HepG2 (cell line): Measurements from ENCODE around the gene TMEM256. TPM values are rescaled to one million over a fixed set of nuclear protein-coding genes. Genes with fewer than 3 reads are reported as not detected.
A peak's percentile ranks its signal among the peaks of the same experiment; 100 is the strongest.

Experiments used
- BRF2 ChIP-seq: sonication (generic); formaldehyde crosslinking; IDR thresholded peaks from 2 replicates; pipeline ENCODE4 v1.8.1; 2022; ENCODE audit warnings: mild to moderate bottlenecking, missing genetic modification reagents
- GPBP1L1 ChIP-seq: sonication (generic); formaldehyde crosslinking; IDR thresholded peaks from 2 replicates; pipeline ENCODE4 v1.5.0; 2020; ENCODE audit warnings: mild to moderate bottlenecking, missing genetic modification reagents
- NFYC ChIP-seq: IDR thresholded peaks from 2 replicates; pipeline ENCODE4 v1.6.1; 2016; ENCODE audit warnings: missing genetic modification reagents, missing compliant biosample characterization
- NPAS2 ChIP-seq: sonication (generic); formaldehyde crosslinking; IDR thresholded peaks from 2 replicates; pipeline ENCODE4 v1.8.0; 2022; ENCODE audit warnings: mild to moderate bottlenecking, missing genetic modification reagents, borderline replicate concordance
- PLRG1 ChIP-seq: fragments of 450-650 bp; conservative IDR thresholded peaks from 2 replicates; pipeline ENCODE4 v1.6.1; 2016
- SETDB1 ChIP-seq: sonication (generic); formaldehyde crosslinking; IDR thresholded peaks from 2 replicates; pipeline ENCODE4 v1.5.1; 2020; ENCODE audit warnings: missing genetic modification reagents, mild to moderate bottlenecking, borderline replicate concordance
- SKI ChIP-seq: fragments of 450-650 bp; IDR thresholded peaks from one replicate; pipeline ENCODE4 v1.6.1; 2018; ENCODE audit warnings: mild to moderate bottlenecking; ENCODE audit not compliant: partially characterized antibody
- SRF ChIP-seq: IDR thresholded peaks from 2 replicates; pipeline ENCODE4 v1.6.1; 2011; ENCODE audit warnings: mild to moderate bottlenecking, low read depth, low read length, moderate library complexity
- SRSF4 ChIP-seq: fragments of 200-400 bp; formaldehyde crosslinking; IDR thresholded peaks from one replicate; pipeline ENCODE4 v1.6.1; 2018; ENCODE audit warnings: mild to moderate bottlenecking, low read depth, low read length, moderate library complexity; ENCODE audit not compliant: poor library complexity, severe bottlenecking
- TEAD2 ChIP-seq: sonication (generic); formaldehyde crosslinking; IDR thresholded peaks from 2 replicates; pipeline ENCODE4 v1.9.0; 2021; ENCODE audit warnings: missing genetic modification reagents
- ZBTB10 ChIP-seq: sonication (generic); formaldehyde crosslinking; IDR thresholded peaks from 2 replicates; pipeline ENCODE4 v1.4.0; 2020; ENCODE audit warnings: missing genetic modification reagents, borderline replicate concordance
- ZBTB49 ChIP-seq: sonication (generic); formaldehyde crosslinking; IDR thresholded peaks from 2 replicates; pipeline ENCODE4 v1.4.0; 2020; ENCODE audit warnings: missing genetic modification reagents, borderline replicate concordance
- ZFP36 ChIP-seq: fragments of 150-350 bp; IDR thresholded peaks from 2 replicates; pipeline ENCODE4 v1.6.1; 2018; ENCODE audit warnings: borderline replicate concordance, low read length, low read depth; ENCODE audit not compliant: partially characterized antibody
- ZFP90 ChIP-seq: sonication (generic); formaldehyde crosslinking; IDR thresholded peaks from 2 replicates; pipeline ENCODE4 v1.8.0; 2022; ENCODE audit warnings: missing genetic modification reagents, mild to moderate bottlenecking, inconsistent platforms, borderline replicate concordance
- ZNF260 ChIP-seq: sonication (generic); formaldehyde crosslinking; IDR thresholded peaks from 2 replicates; pipeline ENCODE4 v1.4.0; 2020; ENCODE audit warnings: missing genetic modification reagents, low read depth, mild to moderate bottlenecking, borderline replicate concordance
- ZNF296 ChIP-seq: sonication (generic); formaldehyde crosslinking; conservative IDR thresholded peaks from 2 replicates; pipeline ENCODE4 v1.5.0; 2020; ENCODE audit warnings: mild to moderate bottlenecking, missing genetic modification reagents
- ZNF430 ChIP-seq: sonication (generic); formaldehyde crosslinking; IDR thresholded peaks from 2 replicates; pipeline ENCODE4 v1.9.0; 2021; ENCODE audit warnings: mild to moderate bottlenecking, missing genetic modification reagents
- ZNF441 ChIP-seq: sonication (generic); formaldehyde crosslinking; IDR thresholded peaks from 2 replicates; pipeline ENCODE4 v1.7.0; 2021; ENCODE audit warnings: missing genetic modification reagents, borderline replicate concordance
- ZNF639 ChIP-seq: conservative IDR thresholded peaks from 2 replicates; pipeline ENCODE4 v1.6.1; 2018; ENCODE audit warnings: missing genetic modification reagents
- ZNF777 ChIP-seq: sonication (generic); formaldehyde crosslinking; IDR thresholded peaks from 2 replicates; pipeline ENCODE4 v1.4.0; 2020; ENCODE audit warnings: missing genetic modification reagents
- ZNF879 ChIP-seq: sonication (generic); formaldehyde crosslinking; IDR thresholded peaks from 2 replicates; pipeline ENCODE4 v1.8.1; 2023; ENCODE audit warnings: missing genetic modification reagents
- polyA plus RNA-seq, 8 experiments: library from polyadenylated mRNA; depleted of rRNA in 3 of 8; stranded (reverse) in 7 of 8; unstranded in 1 of 8; fragments of >200 nt; fragmentation: Illumina TruSeq in 4 of 8; extraction: Trizol in 4 of 8; gene quantifications; 2 replicates each; pipeline versions ENCODE4 v1.2.1 to v1.2.3, GENCODE V29; 2011 to 2016; ENCODE audit warnings: low read depth in 4 of 8, missing spikeins in 1 of 8, mixed read lengths in 1 of 8; ENCODE audit not compliant: insufficient read depth in 1 of 8
- total RNA-seq, 5 experiments: library from RNA; depleted of rRNA; stranded (reverse); fragments of >200 nt; fragmentation: Illumina TruSeq; extraction: Trizol; gene quantifications; 2 replicates each; pipeline ENCODE4 v1.2.3, GENCODE V29; 2016; ENCODE audit warnings: low read depth in 1 of 5

The TMEM256 gene
- total and polyA plus RNA-seq, 2 of the 13 experiments (the other 11 are each of a cell fraction or from before 2014, with no cell fraction given): 231 to 252 TPM

GRCh38 chr17:7394452-7395191 is 9.3 kb downstream of the TMEM256 start, which contains the start of gene PLSCR3 (continued):
- TF ChIP-seq ZNF777 (CRISPR knock-in tag): peak; percentile 24; the same call in 1 of the 2 replicates
- no peak for TF ChIP-seq ZNF260 (CRISPR knock-in tag)
- no peak for TF ChIP-seq SRF
- TF ChIP-seq PLRG1: no peak
- peak; percentile 65; the same call in 1 of the 2 replicates for TF ChIP-seq BRF2 (CRISPR knock-in tag)
- no peak for TF ChIP-seq NPAS2 (CRISPR knock-in tag)
- TF ChIP-seq SETDB1 (CRISPR knock-in tag): no peak
- no peak; the same call in 1 of the 2 replicates for TF ChIP-seq ZNF639
- TF ChIP-seq ZNF879: no peak
- TF ChIP-seq ZBTB10 (CRISPR knock-in tag): no peak
- no peak for TF ChIP-seq ZNF430 (CRISPR knock-in tag)
- no peak for TF ChIP-seq ZNF296
- TF ChIP-seq SRSF4: no peak
- TF ChIP-seq TEAD2 (CRISPR knock-in tag): no peak
- TF ChIP-seq GPBP1L1 (CRISPR knock-in tag): no peak
- TF ChIP-seq ZNF441 (CRISPR knock-in tag): no peak
- 0 out of 2 replicates have a peak, but pooled peaks have one; percentile 36 for TF ChIP-seq NFYC (CRISPR knock-in tag)
- TF ChIP-seq SKI: peak; percentile 32
- TF ChIP-seq ZBTB49 (CRISPR knock-in tag): no peak
- TF ChIP-seq ZFP90: peak; percentile 49; the same call in 1 of the 2 replicates
- no peak for TF ChIP-seq ZFP36
